H9 (cell line): ENCODE results near the gene TLCD3A. TPM values are rescaled to one million over a fixed set of nuclear protein-coding genes. Genes with fewer than 3 reads are reported as not detected.

Experiments
- DNase-seq: peaks from one replicate; pipeline ENCODE4 v3.0.0-alpha.2; 2017
- H2AFZ ChIP-seq: one replicate; pipeline ENCODE4 v1.6.1; 2013; ENCODE audit warnings: mild to moderate bottlenecking, low read length, control low read depth, moderate library complexity
- H2AK5ac ChIP-seq: 2 replicates; pipeline ENCODE4 v1.6.1; 2013; ENCODE audit warnings: low read length, control low read depth, mixed read lengths; ENCODE audit not compliant: insufficient read length
- H2BK120ac ChIP-seq: one replicate; pipeline ENCODE4 v1.6.1; 2013; ENCODE audit warnings: low read depth, mild to moderate bottlenecking, low read length, control low read depth, inconsistent platforms; ENCODE audit not compliant: poor library complexity, severe bottlenecking
- H2BK12ac ChIP-seq: 2 replicates; pipeline ENCODE4 v1.6.1; 2013; ENCODE audit warnings: low read length, control low read depth, mixed read lengths, low read depth; ENCODE audit not compliant: insufficient read length
- H2BK15ac ChIP-seq: 2 replicates; pipeline ENCODE4 v1.6.1; 2013; ENCODE audit warnings: low read depth, low read length, control low read depth
- H2BK20ac ChIP-seq: one replicate; pipeline ENCODE4 v1.6.1; 2013; ENCODE audit warnings: low read depth, mild to moderate bottlenecking, low read length, control low read depth, inconsistent platforms; ENCODE audit not compliant: poor library complexity, severe bottlenecking
- H2BK5ac ChIP-seq: 2 replicates; pipeline ENCODE4 v1.6.1; 2013; ENCODE audit warnings: low read length, control low read depth, mixed read lengths; ENCODE audit not compliant: insufficient read length
- H3K14ac ChIP-seq: 2 replicates; pipeline ENCODE4 v1.6.1; 2013; ENCODE audit warnings: low read length, control low read depth; ENCODE audit not compliant: insufficient read depth
- H3K18ac ChIP-seq: 2 replicates; pipeline ENCODE4 v1.6.1; 2013; ENCODE audit warnings: low read depth, mild to moderate bottlenecking, mixed read lengths, low read length, control low read depth; ENCODE audit not compliant: insufficient read length
- H3K23ac ChIP-seq: 2 replicates; pipeline ENCODE4 v1.6.1; 2013; ENCODE audit warnings: low read length, control low read depth, mixed read lengths, low read depth; ENCODE audit not compliant: insufficient read length
- H3K23me2 ChIP-seq: 2 replicates; pipeline ENCODE4 v1.6.1; 2013; ENCODE audit warnings: low read depth, mild to moderate bottlenecking, mixed read lengths, low read length, control low read depth; ENCODE audit not compliant: insufficient read length, poor library complexity, severe bottlenecking
- H3K27ac ChIP-seq: 2 replicates; pipeline ENCODE4 v1.5.1; 2013; ENCODE audit warnings: low read length, control low read depth, mixed read lengths, low read depth; ENCODE audit not compliant: insufficient read length
- H3K27me3 ChIP-seq: 2 replicates; pipeline ENCODE4 v1.6.1; 2013; ENCODE audit warnings: low read length, control low read depth, inconsistent platforms; ENCODE audit not compliant: insufficient read depth
- H3K4ac ChIP-seq: 2 replicates; pipeline ENCODE4 v1.6.1; 2013; ENCODE audit warnings: low read depth, mild to moderate bottlenecking, control low read depth, inconsistent platforms, low read length, moderate library complexity
- H3K4me1 ChIP-seq: 2 replicates; pipeline ENCODE4 v1.6.1; 2013; ENCODE audit warnings: low read length, control low read depth, inconsistent platforms; ENCODE audit not compliant: insufficient read depth
- H3K4me2 ChIP-seq: 2 replicates; pipeline ENCODE4 v1.6.1; 2013; ENCODE audit warnings: low read length, control low read depth, mixed read lengths; ENCODE audit not compliant: insufficient read length, insufficient read depth
- H3K56ac ChIP-seq: 2 replicates; pipeline ENCODE4 v1.6.1; 2013; ENCODE audit warnings: low read depth, mild to moderate bottlenecking, mixed read lengths, low read length, control low read depth; ENCODE audit not compliant: insufficient read length
- H3K79me1 ChIP-seq: 2 replicates; pipeline ENCODE4 v1.6.1; 2013; ENCODE audit warnings: low read depth, mild to moderate bottlenecking, moderate library complexity, low read length, control low read depth, inconsistent platforms; ENCODE audit not compliant: insufficient read depth, poor library complexity, severe bottlenecking
- H3K79me2 ChIP-seq: 2 replicates; pipeline ENCODE4 v1.6.1; 2013; ENCODE audit warnings: low read length, control low read depth, inconsistent platforms; ENCODE audit not compliant: insufficient read depth
- H3K9ac ChIP-seq: 2 replicates; pipeline ENCODE4 v1.6.1; 2013; ENCODE audit warnings: low read length, control low read depth, mixed read lengths; ENCODE audit not compliant: insufficient read length; ENCODE audit errors: extremely low read depth
- H3K9me3 ChIP-seq: one replicate; pipeline ENCODE4 v1.6.1; 2013; ENCODE audit warnings: low read depth, low read length, inconsistent platforms; ENCODE audit not compliant: control insufficient read depth
- H3T11ph ChIP-seq: one replicate; pipeline ENCODE4 v1.6.1; 2013; ENCODE audit warnings: mild to moderate bottlenecking, low read length, control low read depth, inconsistent platforms
- H4K20me1 ChIP-seq: one replicate; pipeline ENCODE4 v1.6.1; 2013; ENCODE audit not compliant: control insufficient read depth, insufficient read length, insufficient read depth
- H4K5ac ChIP-seq: 2 replicates; pipeline ENCODE4 v1.6.1; 2013; ENCODE audit warnings: low read depth, mild to moderate bottlenecking, mixed read lengths, low read length, control low read depth; ENCODE audit not compliant: insufficient read length
- H4K8ac ChIP-seq: replicated peaks from 2 replicates; pipeline ENCODE4 v1.6.1; 2013; ENCODE audit warnings: low read length, control low read depth, mixed read lengths, low read depth; ENCODE audit not compliant: insufficient read length
- H4K91ac ChIP-seq: 2 replicates; pipeline ENCODE4 v1.6.1; 2013; ENCODE audit warnings: low read depth, mild to moderate bottlenecking, moderate library complexity, mixed read lengths, low read length, control low read depth; ENCODE audit not compliant: insufficient read length
- H3K27ac Mint-ChIP-seq, 3 experiments: 2 replicates in 2 of 3; 3 replicates in 1 of 3; pipeline ENCODE4 v1.8.0; 2020 to 2021; ENCODE audit warnings: mixed read lengths in 3 of 3, mild to moderate bottlenecking in 1 of 3, moderate library complexity in 1 of 3
- H3K27me3 Mint-ChIP-seq: 2 replicates; pipeline ENCODE4 v1.8.0; 2021; ENCODE audit warnings: low read depth, mild to moderate bottlenecking, moderate library complexity, mixed read lengths
- H3K36me3 Mint-ChIP-seq, 3 experiments: 2 replicates in 2 of 3; 3 replicates in 1 of 3; pipeline ENCODE4 v1.8.0; 2020 to 2021; ENCODE audit warnings: low read depth in 3 of 3, mixed read lengths in 3 of 3; ENCODE audit not compliant: insufficient read depth in 1 of 3
- H3K4me1 Mint-ChIP-seq, 2 experiments: 2 replicates each; pipeline ENCODE4 v1.8.0; 2020; ENCODE audit warnings: mixed read lengths in 2 of 2
- H3K4me3 Mint-ChIP-seq, 2 experiments: 2 replicates in 1 of 2; 3 replicates in 1 of 2; pipeline ENCODE4 v1.8.0; 2020 to 2021; ENCODE audit warnings: mild to moderate bottlenecking in 2 of 2, mixed read lengths in 2 of 2, moderate library complexity in 1 of 2
- H3K9me3 Mint-ChIP-seq, 2 experiments: 2 replicates in 1 of 2; 3 replicates in 1 of 2; pipeline ENCODE4 v1.8.0; 2020; ENCODE audit warnings: mild to moderate bottlenecking in 2 of 2, mixed read lengths in 2 of 2, moderate library complexity in 1 of 2
- WGBS: extraction: QIAGEN DNeasy Blood & Tissue Kit; methylation state at CpG from one replicate; pipeline ENCODE4 v1.1.7; 2013; ENCODE audit warnings: missing lambda C conversion rate, low lambda C conversion rate, mixed read lengths; ENCODE audit not compliant: insufficient read length; ENCODE audit errors: extremely low coverage; 5-methylcytosine and 5-hydroxymethylcytosine counted together
- total RNA-seq: library from RNA; stranded (reverse); gene quantifications from 2 replicates; pipeline ENCODE4 v1.2.1, GENCODE V29; 2021
- TF ChIP-seq, protein P1 (sequence below): fragments of 200-600 bp; sonication (generic); conservative IDR thresholded peaks from 3 replicates; pipeline ENCODE4 v1.8.0; 2021; ENCODE audit warnings: antibody characterized with exemption, mild to moderate bottlenecking

The TLCD3A gene
- total RNA-seq, 1 experiment from 2014 or later = 29.6 TPM

DNA sequence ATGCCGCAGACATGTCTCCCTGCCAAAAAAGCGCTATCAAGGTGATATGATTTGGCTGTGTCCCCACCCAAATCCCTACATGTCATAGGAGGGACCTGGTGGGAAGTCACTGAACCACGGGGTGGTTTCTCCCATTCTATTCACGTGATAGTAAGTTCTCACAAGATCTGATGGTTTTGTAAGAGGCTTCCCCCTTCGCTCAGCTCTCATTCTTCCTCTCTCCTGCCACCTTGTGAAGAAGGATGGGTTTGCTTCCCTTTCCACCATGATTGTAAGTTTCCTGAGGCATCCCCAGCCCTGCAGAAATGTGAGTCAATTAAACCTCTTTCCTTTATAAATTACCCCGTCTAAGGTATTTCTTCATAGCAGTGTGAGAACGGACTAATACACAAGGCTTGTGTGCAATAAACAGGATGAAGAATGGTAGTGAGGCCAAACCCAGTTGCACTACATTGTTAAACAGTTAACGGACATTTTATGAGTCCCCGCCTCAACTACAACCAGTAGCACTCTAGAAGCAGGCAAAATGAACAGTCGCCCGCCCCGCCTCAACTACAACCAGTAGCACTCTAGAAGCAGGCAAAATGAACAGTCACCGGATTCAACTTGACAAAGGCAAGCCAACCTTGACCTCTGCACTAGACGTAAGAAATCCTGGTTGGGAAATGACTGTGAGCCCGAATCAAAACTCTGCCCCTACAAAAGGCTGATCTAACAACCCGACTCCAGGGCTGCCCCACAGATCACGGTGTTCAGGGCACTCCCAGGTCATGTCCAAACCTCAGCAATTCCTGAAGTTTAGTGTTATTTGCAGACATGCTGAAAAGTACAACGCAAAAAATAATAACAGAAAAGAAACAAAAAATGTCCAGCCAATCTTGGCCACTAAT is 44.1 kb upstream of the TLCD3A start:
- H3K18ac ChIP-seq = no peak overlapping the region
- no peak overlapping the region for H2BK12ac ChIP-seq
- no peak overlapping the region for H4K91ac ChIP-seq
- H3K56ac ChIP-seq = no peak overlapping the region
- H3T11ph ChIP-seq = no peak overlapping the region
- H3K36me3 Mint-ChIP-seq = peaks cover 2 to 24% (median 20%) of the 10 kb centered on the region in 3 experiments; a peak in 6 of 7 replicates
- H3K4me1 ChIP-seq = no peaks in the 10 kb centered on the region; the same call in 1 of the 2 replicates
- no peaks in the 10 kb centered on the region for H3K9me3 Mint-ChIP-seq
- H3K27ac ChIP-seq = no peak overlapping the region
- H3K27me3 Mint-ChIP-seq = no peaks in the 10 kb centered on the region
- no peaks in the 10 kb centered on the region for H3K79me2 ChIP-seq
- no peak for DNase-seq
- H3K4ac ChIP-seq = no peak overlapping the region
- TF ChIP-seq, protein P1, sequence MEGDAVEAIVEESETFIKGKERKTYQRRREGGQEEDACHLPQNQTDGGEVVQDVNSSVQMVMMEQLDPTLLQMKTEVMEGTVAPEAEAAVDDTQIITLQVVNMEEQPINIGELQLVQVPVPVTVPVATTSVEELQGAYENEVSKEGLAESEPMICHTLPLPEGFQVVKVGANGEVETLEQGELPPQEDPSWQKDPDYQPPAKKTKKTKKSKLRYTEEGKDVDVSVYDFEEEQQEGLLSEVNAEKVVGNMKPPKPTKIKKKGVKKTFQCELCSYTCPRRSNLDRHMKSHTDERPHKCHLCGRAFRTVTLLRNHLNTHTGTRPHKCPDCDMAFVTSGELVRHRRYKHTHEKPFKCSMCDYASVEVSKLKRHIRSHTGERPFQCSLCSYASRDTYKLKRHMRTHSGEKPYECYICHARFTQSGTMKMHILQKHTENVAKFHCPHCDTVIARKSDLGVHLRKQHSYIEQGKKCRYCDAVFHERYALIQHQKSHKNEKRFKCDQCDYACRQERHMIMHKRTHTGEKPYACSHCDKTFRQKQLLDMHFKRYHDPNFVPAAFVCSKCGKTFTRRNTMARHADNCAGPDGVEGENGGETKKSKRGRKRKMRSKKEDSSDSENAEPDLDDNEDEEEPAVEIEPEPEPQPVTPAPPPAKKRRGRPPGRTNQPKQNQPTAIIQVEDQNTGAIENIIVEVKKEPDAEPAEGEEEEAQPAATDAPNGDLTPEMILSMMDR = peak; percentile 61
- H3K4me3 Mint-ChIP-seq = no peak overlapping the region
- H2BK15ac ChIP-seq = no peak overlapping the region
- no peak overlapping the region for H2AFZ ChIP-seq
- H4K20me1 ChIP-seq = no peaks in the 10 kb centered on the region
- no peak overlapping the region for H2BK20ac ChIP-seq
- H3K14ac ChIP-seq = no peak overlapping the region
- H2AK5ac ChIP-seq = no peak overlapping the region
- no peak overlapping the region for H3K23ac ChIP-seq
- no peaks in the 10 kb centered on the region for H3K27me3 ChIP-seq
- H3K4me2 ChIP-seq = no peak overlapping the region
- H4K8ac ChIP-seq = no peak overlapping the region
- H3K9me3 ChIP-seq = no peaks in the 10 kb centered on the region
- H3K79me1 ChIP-seq = peaks cover 3% of the 10 kb centered on the region
- H2BK5ac ChIP-seq = no peak overlapping the region
- H3K9ac ChIP-seq = no peak overlapping the region
- no CpG with 5 or more reads among the region's 18 CpGs for WGBS
- no peak overlapping the region for H4K5ac ChIP-seq
- H3K4me1 Mint-ChIP-seq = peaks cover 5 to 6% of the 10 kb centered on the region in 2 experiments
- no peak overlapping the region for H2BK120ac ChIP-seq
- H3K27ac Mint-ChIP-seq = peak overlapping the region in 1 of 3 experiments; percentile 34; a peak in 1 of 7 replicates
- H3K23me2 ChIP-seq = no peaks in the 10 kb centered on the region
